ENCODE data around the gene KLRD1. TPM values are rescaled to one million over a fixed set of nuclear protein-coding genes. Genes with fewer than 3 reads are reported as not detected.

KLRD1 gene
- polyA plus RNA-seq, 1 of the 3 experiments (the other 2 are of a cell fraction), result not detected

- Histone ChIP-seq H3K36me3 (replicated peaks in 1 of 2; ENCODE audit: control insufficient read depth in 1 of 2, insufficient read depth in 2 of 2, low read length in 1 of 2) (no peaks in the 10 kb centered on the region), H3K4me1 (ENCODE audit: control insufficient read depth in 1 of 2, insufficient read depth in 2 of 2, low read depth in 1 of 2, low read length in 1 of 2) (peaks cover 0 to 9% of the 10 kb centered on the region in 2 experiments; a peak in 1 of 4 replicates), H3K9me2 (no peaks in the 10 kb centered on the region), H3K27ac (ENCODE audit: low read depth in 2 of 2, low read length in 1 of 2) (no peak overlapping the region), H3F3A (replicated peaks; ENCODE audit: insufficient read depth) (no peaks in the 10 kb centered on the region), H3K4me2 (no peak overlapping the region), H3K9me3 (no peaks in the 10 kb centered on the region), H2AFZ (ENCODE audit: low read depth) (no peak overlapping the region), H3K4me3 (ENCODE audit: low read depth in 2 of 2, low read length in 1 of 2) (no peak overlapping the region), H3K79me2 (ENCODE audit: insufficient read depth) (no peaks in the 10 kb centered on the region), H4K20me1 (ENCODE audit: insufficient read depth) (no peaks in the 10 kb centered on the region), H3K27me3 (ENCODE audit: insufficient read depth) (no peaks in the 10 kb centered on the region), H3K9ac (no peak overlapping the region)
- TF ChIP-seq ELF1 (IDR thresholded peaks at IDR 0.05) (no peak), USF2 (IDR thresholded peaks at IDR 0.05; ENCODE audit: borderline replicate concordance, low read depth, low read length) (no peak)
- TF ChIP-seq, protein P1, sequence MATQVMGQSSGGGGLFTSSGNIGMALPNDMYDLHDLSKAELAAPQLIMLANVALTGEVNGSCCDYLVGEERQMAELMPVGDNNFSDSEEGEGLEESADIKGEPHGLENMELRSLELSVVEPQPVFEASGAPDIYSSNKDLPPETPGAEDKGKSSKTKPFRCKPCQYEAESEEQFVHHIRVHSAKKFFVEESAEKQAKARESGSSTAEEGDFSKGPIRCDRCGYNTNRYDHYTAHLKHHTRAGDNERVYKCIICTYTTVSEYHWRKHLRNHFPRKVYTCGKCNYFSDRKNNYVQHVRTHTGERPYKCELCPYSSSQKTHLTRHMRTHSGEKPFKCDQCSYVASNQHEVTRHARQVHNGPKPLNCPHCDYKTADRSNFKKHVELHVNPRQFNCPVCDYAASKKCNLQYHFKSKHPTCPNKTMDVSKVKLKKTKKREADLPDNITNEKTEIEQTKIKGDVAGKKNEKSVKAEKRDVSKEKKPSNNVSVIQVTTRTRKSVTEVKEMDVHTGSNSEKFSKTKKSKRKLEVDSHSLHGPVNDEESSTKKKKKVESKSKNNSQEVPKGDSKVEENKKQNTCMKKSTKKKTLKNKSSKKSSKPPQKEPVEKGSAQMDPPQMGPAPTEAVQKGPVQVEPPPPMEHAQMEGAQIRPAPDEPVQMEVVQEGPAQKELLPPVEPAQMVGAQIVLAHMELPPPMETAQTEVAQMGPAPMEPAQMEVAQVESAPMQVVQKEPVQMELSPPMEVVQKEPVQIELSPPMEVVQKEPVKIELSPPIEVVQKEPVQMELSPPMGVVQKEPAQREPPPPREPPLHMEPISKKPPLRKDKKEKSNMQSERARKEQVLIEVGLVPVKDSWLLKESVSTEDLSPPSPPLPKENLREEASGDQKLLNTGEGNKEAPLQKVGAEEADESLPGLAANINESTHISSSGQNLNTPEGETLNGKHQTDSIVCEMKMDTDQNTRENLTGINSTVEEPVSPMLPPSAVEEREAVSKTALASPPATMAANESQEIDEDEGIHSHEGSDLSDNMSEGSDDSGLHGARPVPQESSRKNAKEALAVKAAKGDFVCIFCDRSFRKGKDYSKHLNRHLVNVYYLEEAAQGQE (IDR thresholded peaks at IDR 0.05; ENCODE audit: low read depth, low read length), result no peak
- POLR2A ChIA-PET, result no interaction called here
- DNase-seq, result no peak
- CTCF ChIA-PET, result no interaction called here
- WGBS (ENCODE audit: low lambda C conversion rate), result 33% methylated on average over 4 of the region's 4 CpGs
Observed at GRCh38 chr12:10361622-10362021, 54.0 kb downstream of the KLRD1 start.

GRCh38 chr12:10362325-10362724 is 54.7 kb downstream of the KLRD1 start:
- no peak overlapping the region for H2AFZ ChIP-seq (ENCODE audit: low read depth)
- peaks cover 0 to 9% of the 10 kb centered on the region in 2 experiments; a peak in 1 of 4 replicates for H3K4me1 ChIP-seq (ENCODE audit: control insufficient read depth in 1 of 2, insufficient read depth in 2 of 2, low read depth in 1 of 2, low read length in 1 of 2)
- CTCF ChIA-PET, result no interaction called here
- no peak overlapping the region for H3K4me3 ChIP-seq (ENCODE audit: low read depth in 2 of 2, low read length in 1 of 2)
- DNase-seq, result no peak
- H4K20me1 ChIP-seq (ENCODE audit: insufficient read depth), result no peaks in the 10 kb centered on the region
- TF ChIP-seq GABPA (IDR thresholded peaks at IDR 0.05; ENCODE audit: low read depth), result no peak
- no peak for TF ChIP-seq RAD21 (IDR thresholded peaks at IDR 0.05; ENCODE audit: low read length)
- no peak for TF ChIP-seq CHD2 (IDR thresholded peaks at IDR 0.05; ENCODE audit: low read length, partially characterized antibody)
- no peak for TF ChIP-seq SMC3 (IDR thresholded peaks at IDR 0.05; ENCODE audit: low read depth, low read length)
- no peak for TF ChIP-seq MEF2A (IDR thresholded peaks at IDR 0.05; ENCODE audit: borderline replicate concordance, low read depth)
- no peak for TF ChIP-seq JUND (IDR thresholded peaks at IDR 0.05)
- H3K9ac ChIP-seq, result no peak overlapping the region
- no peaks in the 10 kb centered on the region for H3K27me3 ChIP-seq (ENCODE audit: insufficient read depth)
- WGBS (ENCODE audit: low lambda C conversion rate), result 55% methylated on average over 3 of the region's 3 CpGs
- H3K79me2 ChIP-seq (ENCODE audit: insufficient read depth), result no peaks in the 10 kb centered on the region
- no peaks in the 10 kb centered on the region for H3F3A ChIP-seq (replicated peaks; ENCODE audit: insufficient read depth)
- H3K4me2 ChIP-seq, result no peak overlapping the region
- no peaks in the 10 kb centered on the region for H3K9me2 ChIP-seq
- no peaks in the 10 kb centered on the region for H3K36me3 ChIP-seq (replicated peaks in 1 of 2; ENCODE audit: control insufficient read depth in 1 of 2, insufficient read depth in 2 of 2, low read length in 1 of 2)
- POLR2A ChIA-PET, result no interaction called here
- H3K9me3 ChIP-seq, result no peaks in the 10 kb centered on the region
- H3K27ac ChIP-seq (ENCODE audit: low read depth in 2 of 2, low read length in 1 of 2), result no peak overlapping the region
